GM21447 (cell line): ENCODE data around the gene ZNF771.
"Not testable (repeated sequence)": the region's sequence is repeated elsewhere in the genome, so short reads cannot be mapped to it uniquely, and the experiment has no call there.

Experiments used
- ATAC-seq: cut with Tn5 transposase; IDR thresholded peaks from one replicate; pipeline ENCODE4 v1.9.1; 2021; ENCODE audit not compliant: unreplicated experiment

Gene ZNF771

DNA sequence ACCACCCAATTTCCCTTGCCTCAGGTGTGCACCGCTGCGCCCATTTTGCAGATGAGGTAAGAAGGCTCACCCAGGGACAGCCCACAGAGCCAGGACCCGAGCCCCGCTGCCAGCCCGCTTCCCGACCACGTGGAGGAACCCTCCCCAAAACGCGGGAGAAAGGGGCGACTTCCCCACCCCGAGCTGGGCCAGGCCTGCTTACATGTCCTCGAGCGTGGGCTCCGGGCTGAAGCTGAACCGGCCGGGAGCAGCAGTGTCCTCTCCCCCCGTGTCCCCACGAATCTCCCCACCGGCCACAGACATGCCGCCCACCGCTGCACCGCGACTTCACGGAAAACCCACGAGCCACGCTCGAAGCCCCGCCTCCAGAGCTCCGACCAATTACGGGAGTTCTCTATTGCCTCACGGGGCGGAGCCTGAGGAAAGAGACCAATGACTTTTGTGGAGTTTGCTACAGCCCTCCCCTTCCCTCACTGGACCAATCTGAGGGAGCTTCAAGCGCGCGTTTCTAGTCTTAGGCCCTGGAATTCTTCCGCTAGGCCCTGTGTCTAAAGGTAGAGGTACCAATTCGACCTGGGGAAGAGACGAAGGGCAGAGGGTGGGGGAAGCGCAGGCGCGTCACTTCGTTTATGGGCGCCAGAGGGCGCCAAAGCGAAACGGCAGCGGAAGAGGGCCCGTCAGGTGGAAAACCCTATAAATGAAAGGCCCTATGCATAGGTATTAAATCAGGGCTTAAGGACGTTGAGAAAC is 22.4 kb downstream of the ZNF771 start, which contains the start of gene DCTPP1:
DCTPP1 (minus strand) TSS at position 353 of the 750 bp plus-strand sequence; CDS start at position 303, 50 bp downstream.
- peak; percentile 93 for ATAC-seq

- ATAC-seq: peak; percentile 2
Measured at GRCh38 chr16:30430428-30430970, 23.1 kb downstream of the ZNF771 start.

GRCh38 chr16:30434852-30435251 is 27.4 kb downstream of the ZNF771 start:
- no peak for ATAC-seq

GRCh38 chr16:30437511-30438046 is 30.2 kb downstream of the ZNF771 start:
- no peak for ATAC-seq

GRCh38 chr16:30438835-30439234 is 31.4 kb downstream of the ZNF771 start:
- ATAC-seq: no peak

- ATAC-seq: no peak
Measured at GRCh38 chr16:30439720-30440348, 32.4 kb downstream of the ZNF771 start.

- no peak for ATAC-seq
Measured at GRCh38 chr16:30443631-30444030, 36.2 kb downstream of the ZNF771 start.

DNA sequence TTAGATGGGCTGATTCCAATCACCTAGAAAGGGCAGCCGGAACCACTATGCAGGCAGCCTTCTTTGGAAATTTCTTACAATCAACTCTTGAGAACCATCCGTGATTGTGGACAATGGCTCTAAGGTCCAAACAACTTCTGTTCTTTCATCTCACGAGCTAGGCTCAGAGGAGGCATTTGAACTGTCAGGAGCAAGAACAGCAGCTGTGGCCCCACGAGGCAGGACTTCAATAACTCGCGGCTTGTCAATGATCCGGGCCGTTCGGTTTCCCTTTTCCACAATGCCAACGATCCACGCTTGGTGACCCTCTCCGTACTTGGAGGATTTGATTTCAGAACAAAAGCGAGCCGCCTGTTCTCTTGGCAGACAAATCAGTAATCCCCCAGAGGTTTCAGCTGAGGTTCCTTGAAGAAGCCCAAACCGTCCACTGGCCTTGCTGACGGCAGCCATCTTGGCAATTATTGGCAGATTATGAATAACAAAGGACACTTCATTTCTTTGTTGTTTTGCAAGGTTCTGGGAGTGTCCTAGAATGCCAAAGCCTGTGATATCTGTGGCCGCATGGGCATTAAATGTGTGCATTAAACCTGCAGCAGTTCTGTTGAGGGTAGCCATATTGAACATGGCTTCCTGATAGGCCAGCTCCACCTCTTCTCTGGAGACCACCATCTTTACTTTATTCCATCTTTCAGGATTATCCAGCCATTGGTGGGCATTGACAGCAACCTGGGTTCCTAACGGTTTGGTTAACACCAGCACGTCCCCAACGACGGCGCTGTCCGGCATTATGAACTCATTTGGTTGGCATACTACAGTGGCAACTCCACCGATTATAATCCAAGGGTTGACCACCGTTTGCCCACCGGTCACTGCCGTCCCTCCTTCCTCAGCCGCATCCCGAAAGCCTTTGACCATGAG is 37.1 kb downstream of the ZNF771 start:
- no peak for ATAC-seq

- no peak for ATAC-seq
Measured at GRCh38 chr16:30445149-30445407, 37.7 kb downstream of the ZNF771 start.

DNA sequence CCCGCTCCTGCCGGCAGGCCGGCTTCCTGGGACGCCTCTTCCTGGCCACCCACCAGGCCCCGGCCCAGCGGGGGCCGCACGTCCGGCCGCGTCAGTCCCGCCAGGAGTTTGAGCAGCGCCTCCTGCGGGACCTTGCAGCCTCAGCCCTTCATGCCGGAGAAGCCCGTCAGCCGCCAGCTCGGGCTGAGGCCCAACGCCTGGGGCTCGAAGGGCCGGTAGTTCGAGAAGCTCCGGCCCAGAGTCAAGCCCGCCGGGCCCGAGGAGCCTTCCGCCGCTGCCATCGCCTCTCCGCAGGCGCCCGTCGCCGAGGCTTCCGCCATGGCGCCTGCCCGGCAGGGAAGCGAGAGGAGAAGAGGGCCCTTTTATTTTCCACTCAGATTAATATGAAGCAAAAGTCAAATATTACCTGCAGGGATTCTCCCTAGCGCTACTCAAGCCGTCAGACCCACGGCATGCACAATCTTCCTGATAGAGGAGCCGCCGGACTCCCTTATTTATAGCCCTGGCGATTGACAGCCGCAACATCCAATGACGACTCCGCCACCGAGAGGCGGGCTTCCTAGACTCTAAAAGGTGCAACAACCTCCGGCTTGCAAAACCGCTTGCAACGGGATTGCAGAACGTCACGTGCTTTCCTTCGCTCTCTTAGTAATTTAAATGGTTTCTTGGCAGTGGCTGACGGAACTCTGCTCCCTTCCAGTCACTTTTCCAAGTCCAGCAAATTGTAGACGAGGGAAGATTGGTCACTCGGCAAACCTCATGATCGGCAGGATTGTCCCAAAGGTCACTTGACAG is 38.2 kb downstream of the ZNF771 start, which contains the start of gene SEPHS2:
SEPHS2 (minus strand) TSS at position 467 of the 795 bp plus-strand sequence; CDS start at position 320, 147 bp downstream.
- ATAC-seq: peak; percentile 89

DNA sequence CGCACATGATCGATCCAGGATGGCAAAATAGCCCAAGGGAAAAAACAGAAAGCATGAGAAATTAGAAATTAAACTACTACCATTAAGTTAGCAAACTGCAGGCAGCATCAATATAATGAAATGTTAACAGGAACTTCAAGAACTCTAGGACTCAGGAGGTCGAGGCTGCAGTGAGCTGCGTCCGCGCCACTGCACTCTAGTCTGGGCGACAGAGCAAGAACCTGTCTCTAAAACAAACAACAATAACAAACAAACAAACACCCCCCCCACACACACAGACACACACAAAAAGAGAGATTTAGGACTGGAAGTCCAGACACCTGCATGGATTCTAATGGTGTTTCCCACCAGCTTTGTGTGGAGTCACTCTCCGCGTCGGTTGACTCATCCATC is 38.8 kb downstream of the ZNF771 start:
- no peak for ATAC-seq

- no peak for ATAC-seq
Measured at GRCh38 chr16:30447512-30448226, 40.3 kb downstream of the ZNF771 start.

DNA sequence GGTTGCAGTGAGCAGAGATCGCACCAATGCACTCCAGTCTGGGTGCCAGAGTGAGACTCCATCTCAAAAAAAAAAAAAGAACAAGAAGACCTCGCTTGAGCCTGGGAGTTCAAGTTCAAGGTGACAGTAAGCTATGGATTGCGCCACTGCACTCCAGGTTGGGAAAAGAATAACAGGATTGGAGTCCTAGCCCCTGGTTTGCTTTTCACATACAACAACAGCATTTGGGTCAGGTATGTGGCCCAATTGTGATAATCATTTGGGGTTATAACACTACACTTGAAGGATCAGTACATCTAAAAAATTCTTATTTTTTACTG is 41.7 kb downstream of the ZNF771 start:
- no peak for ATAC-seq

DNA sequence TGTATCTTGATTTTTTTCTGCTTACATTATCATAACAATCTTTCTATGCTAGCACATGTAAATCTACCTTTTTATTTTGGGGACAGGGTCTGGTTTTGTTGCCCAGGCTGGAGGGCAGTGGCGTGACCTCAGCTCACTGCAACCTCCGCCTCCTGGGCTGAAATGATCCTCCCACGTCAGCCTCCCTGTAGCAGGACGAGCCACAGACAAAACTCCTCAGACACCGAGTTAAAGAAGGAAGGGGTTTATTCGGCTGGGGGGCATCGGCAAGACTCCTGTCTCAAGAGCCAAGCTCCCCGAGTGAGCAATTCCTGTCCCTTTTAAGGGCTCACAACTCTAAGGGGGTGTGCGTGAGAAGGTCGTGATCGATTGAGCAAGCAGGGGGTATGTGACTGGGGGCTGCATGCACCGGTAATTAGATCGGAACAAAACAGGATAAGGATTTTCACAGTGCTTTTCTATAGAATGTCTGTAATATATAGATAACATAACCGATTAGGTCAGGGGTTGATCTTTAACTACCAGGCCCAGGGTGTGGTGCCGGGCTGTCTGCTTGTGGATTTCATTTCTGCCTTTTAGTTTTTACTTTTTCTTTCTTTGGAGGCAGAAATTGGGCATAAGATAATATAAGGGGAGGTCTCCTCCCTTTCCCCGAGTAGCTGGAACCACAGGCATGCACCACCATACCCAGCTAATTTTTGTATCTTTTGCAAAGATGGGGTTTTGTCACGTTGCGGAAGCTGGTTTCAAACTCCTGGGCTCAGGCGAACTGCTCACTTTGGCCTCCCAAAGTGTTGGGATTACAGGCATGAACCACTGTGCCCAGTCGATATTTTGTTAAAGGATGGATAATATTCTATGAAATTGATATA is 45.5 kb downstream of the ZNF771 start:
- ATAC-seq: not testable (repeated sequence)

GRCh38 chr16:30456302-30456701 is 48.9 kb downstream of the ZNF771 start:
- no peak for ATAC-seq

DNA sequence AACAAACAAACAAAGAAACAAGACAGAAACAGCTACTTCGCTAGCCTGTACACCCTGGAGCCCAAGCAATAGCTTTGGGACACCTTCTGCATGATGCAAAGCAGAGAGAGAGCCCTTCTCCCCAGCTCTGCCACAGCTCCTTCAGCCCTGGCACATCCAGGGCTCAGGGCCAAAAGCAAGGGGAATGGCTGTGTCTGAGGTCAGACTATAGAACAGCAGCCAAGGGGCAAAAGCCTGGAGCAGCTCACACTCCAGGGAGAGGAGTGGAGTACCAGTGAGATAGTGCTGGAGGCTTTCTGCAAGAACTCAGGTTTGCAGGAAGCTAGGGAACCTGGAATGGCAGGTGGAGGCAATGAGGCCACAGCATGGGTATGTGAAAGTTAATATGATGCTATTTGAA is 49.9 kb downstream of the ZNF771 start:
- ATAC-seq: no peak

DNA sequence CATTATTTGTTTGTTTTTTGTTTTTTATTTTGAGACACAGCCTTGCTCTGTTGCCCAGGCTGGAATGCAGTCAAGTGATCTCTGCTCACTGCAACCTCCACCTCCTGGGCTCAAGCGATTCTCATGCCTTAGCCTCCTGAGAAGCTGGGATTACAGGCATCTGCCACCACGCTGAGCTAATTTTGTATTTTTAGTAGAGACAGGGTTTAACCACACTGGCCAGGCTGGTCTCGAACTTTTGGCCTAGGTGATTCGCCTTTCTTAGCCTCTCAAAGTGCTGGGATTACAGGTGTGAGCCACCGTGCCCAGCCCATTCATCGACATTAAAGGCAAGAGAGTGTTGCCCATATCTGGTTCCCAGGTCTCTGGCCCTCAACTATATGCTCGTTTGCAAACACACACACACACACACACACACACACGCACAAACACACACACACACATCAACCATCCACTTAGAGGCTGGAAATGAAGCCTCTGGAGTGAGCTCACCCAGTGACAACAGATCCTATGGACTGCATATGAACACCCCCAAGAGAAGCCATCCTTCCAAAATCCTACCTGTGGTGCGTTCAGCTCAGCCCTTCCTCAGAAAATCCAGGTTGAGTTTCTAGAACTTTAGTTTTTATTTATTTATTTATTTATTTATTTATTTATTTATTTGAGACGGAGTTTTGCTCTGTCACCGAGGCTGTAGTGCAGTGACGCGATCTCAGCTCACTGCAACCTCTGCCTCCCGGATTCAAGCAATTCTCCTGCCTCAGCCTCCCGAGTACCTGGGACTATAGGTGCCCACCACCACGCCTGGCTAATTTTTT is 50.5 kb downstream of the ZNF771 start:
- ATAC-seq: no peak
